Psoas muscle (tissue), 8 donors: ENCODE data around the gene FLNA. TPM values are rescaled to one million over a fixed set of nuclear protein-coding genes. Genes with fewer than 3 reads are reported as not detected.
A peak's percentile ranks its signal among the peaks of the same experiment; 100 is the strongest.

Source experiments
- ATAC-seq, 4 donors: fragments of 200-7000 bp; cut with Tn5 transposase; one replicate each; pipeline ENCODE4 v1.9.1; 2020; ENCODE audit warnings: moderate library complexity in 3 of 4, mild to moderate bottlenecking in 2 of 4
- DNase-seq, 2 donors: peaks; one replicate each; pipeline ENCODE4 v3.0.0-alpha.2; 2020
- H3K27ac ChIP-seq: fragments of 200-600 bp; one replicate; pipeline ENCODE4 v1.8.0; 2022
- H3K27me3 ChIP-seq, 3 donors: fragments of 200-600 bp in 1 of 3; one replicate each; pipeline versions ENCODE4 v1.6.1 to v1.8.0; 2013 to 2022; ENCODE audit warnings: low read length in 2 of 3, mild to moderate bottlenecking in 2 of 3, moderate library complexity in 1 of 3; ENCODE audit not compliant: insufficient read depth in 3 of 3
- H3K36me3 ChIP-seq, 2 donors: fragments of 200-600 bp in 1 of 2; one replicate each; pipeline versions ENCODE4 v1.6.1 to v1.8.0; 2013 to 2022; ENCODE audit warnings: low read depth in 1 of 2, mild to moderate bottlenecking in 1 of 2, moderate library complexity in 1 of 2; ENCODE audit not compliant: insufficient read depth in 1 of 2
- H3K4me1 ChIP-seq: fragments of 200-600 bp; one replicate; pipeline ENCODE4 v1.8.0; 2022
- H3K4me3 ChIP-seq: fragments of 200-600 bp; one replicate; pipeline ENCODE4 v1.8.0; 2022; ENCODE audit warnings: mild to moderate bottlenecking
- H3K9me3 ChIP-seq: fragments of 200-600 bp; one replicate; pipeline ENCODE4 v1.8.0; 2022
- CTCF ChIP-seq: fragments of 200-600 bp; IDR thresholded peaks from one replicate; pipeline ENCODE4 v1.8.0; 2022; ENCODE audit warnings: antibody characterized with exemption
- WGBS, 3 donors: extraction: QIAGEN DNeasy Blood & Tissue Kit; methylation state at CpG; one replicate each; pipeline versions ENCODE4 v1.1.6 to v1.1.7; 2013; 5-methylcytosine and 5-hydroxymethylcytosine counted together
- intact Hi-C, 2 donors: fragments of 100-400 bp; cut with DNase I; formaldehyde crosslinking; loops; one replicate each; pipeline versions ENCODE4 v1.11.0 to v1.14.2; 2022
- polyA plus RNA-seq, 3 donors: library from polyadenylated mRNA; stranded (reverse); fragments of 200-250 nt; gene quantifications; one replicate each; pipeline ENCODE4 v1.2.3, GENCODE V29; 2013
- total RNA-seq, 4 donors: library from RNA; stranded (reverse); fragmentation: NEBNext Ultra II Directional in 2 of 4; extraction: Animal tissue kit (Norgen Biotek cat#: 25700) in 2 of 4; gene quantifications; one replicate each; pipeline versions ENCODE4 v1.2.1 to v1.2.4, GENCODE V29; 2021 to 2023
- donor health status: healthy with polysubstance abuse.
- donor health status: DM: no; HTN: no; CAD: no; lungs with moderate emphysema.
- donor health status: Bipolar disorder and iron deficiency.
- donor health status: healthy.
- donor health status: DM: yes; HTN: yes; CAD: no.
- donor health status: DM: no; HTN: no; CAD: no.
- donor health status: DM: no; HTN: no; CAD: no.
- donor health status: DM: yes; HTN: yes; CAD: no.

Gene FLNA
- total and polyA plus RNA-seq, 7 donors: 45.7 to 106 (median 67.4) TPM

GRCh38 chrX:154380153-154380552, 5.7 kb upstream of the FLNA start:
- ATAC-seq: no peak
- H3K9me3 ChIP-seq: no peaks in the 10 kb centered on the region
- 30 to 43% (median 35%) methylated on average over 10 to 13 of the region's 13 CpGs for WGBS, 3 donors
- peak overlapping the region; percentile 76 for H3K4me3 ChIP-seq
- peaks cover 0 to 5% of the 10 kb centered on the region in 2 donors for H3K36me3 ChIP-seq
- no peaks in the 10 kb centered on the region for H3K27me3 ChIP-seq
- DNase-seq: no peak
- peak overlapping the region; percentile 95 for H3K27ac ChIP-seq
- no peaks in the 10 kb centered on the region for H3K4me1 ChIP-seq
- TF ChIP-seq CTCF: no peak
- intact Hi-C loops: no loop called here

GRCh38 chrX:154379569-154379951, 5.1 kb upstream of the FLNA start:
- 0 to 37% (median 1%) methylated on average over 2 to 38 of the region's 38 CpGs for WGBS, 3 donors
- peak overlapping the region; percentile 76 for H3K4me3 ChIP-seq
- H3K27me3 ChIP-seq: no peaks in the 10 kb centered on the region
- H3K27ac ChIP-seq: peak overlapping the region; percentile 95
- DNase-seq (no peak), ATAC-seq (peak in 1 of 4 donors; percentile 1)
- intact Hi-C loops: no loop called here
- no peaks in the 10 kb centered on the region for H3K9me3 ChIP-seq
- no peaks in the 10 kb centered on the region for H3K4me1 ChIP-seq
- peaks cover 0 to 5% of the 10 kb centered on the region in 2 donors for H3K36me3 ChIP-seq
- no peak for TF ChIP-seq CTCF

GRCh38 chrX:154378799-154379568, 4.5 kb upstream of the FLNA start, which contains the start of gene EMD:
EMD (plus strand) TSS chrX:154379295; CDS start chrX:154379485, 190 bp downstream.
- WGBS, 3 donors: 0 to 42% (median 0%) methylated on average over 50 to 102 of the region's 103 CpGs

GRCh38 chrX:154378059-154378798, 3.8 kb upstream of the FLNA start:
- no peak for TF ChIP-seq CTCF
- H3K27ac ChIP-seq: peak overlapping the region; percentile 88
- 0 to 42% (median 1%) methylated on average over 21 to 79 of the region's 79 CpGs for WGBS, 3 donors
- H3K27me3 ChIP-seq: no peaks in the 10 kb centered on the region
- peak overlapping the region; percentile 64 for H3K4me3 ChIP-seq
- ATAC-seq (peak; percentile 0 to 4 (median 2)), DNase-seq (peak; percentile 67 to 76)
- H3K9me3 ChIP-seq: no peaks in the 10 kb centered on the region
- intact Hi-C loops: no loop called here
- H3K4me1 ChIP-seq: peaks cover 5% of the 10 kb centered on the region
- H3K36me3 ChIP-seq: peaks cover 0 to 5% of the 10 kb centered on the region in 2 donors

More at GRCh38 chrX:154378799-154379568, 4.5 kb upstream of the FLNA start, which contains the start of gene EMD:
- peaks cover 3% of the 10 kb centered on the region for H3K4me1 ChIP-seq
- peak; percentile 9 for TF ChIP-seq CTCF
- DNase-seq (peak; percentile 98), ATAC-seq (peak; percentile 87 to 90 (median 88))
- H3K27me3 ChIP-seq: no peaks in the 10 kb centered on the region
- H3K36me3 ChIP-seq: peaks cover 0 to 5% of the 10 kb centered on the region in 2 donors
- intact Hi-C loops: no loop called here
- peak within 1 kb of the TSS; percentile 76 for H3K4me3 ChIP-seq
- no peaks in the 10 kb centered on the region for H3K9me3 ChIP-seq
- H3K27ac ChIP-seq: peak within 1 kb of the TSS; percentile 95
